ENCODE data around the gene TNFRSF1B.

DNA sequence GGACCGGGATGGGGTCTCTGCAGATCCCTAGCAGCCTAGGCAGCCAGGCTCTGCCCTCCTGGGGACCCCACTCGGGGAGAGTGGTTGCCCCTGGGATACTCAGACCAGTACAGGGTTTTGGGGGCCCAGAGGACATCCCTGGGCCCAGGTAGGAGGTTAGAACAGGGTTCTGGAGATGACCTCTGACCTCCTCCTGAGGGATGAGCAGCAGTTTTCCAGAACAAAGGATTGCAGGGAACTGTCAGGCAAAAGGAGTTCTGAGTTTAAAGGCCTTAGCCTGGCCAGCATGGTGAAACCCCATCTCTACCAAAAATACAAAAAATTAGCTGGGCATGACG is 42.7 kb downstream of the TNFRSF1B start:
- no peak for TF ChIP-seq BHLHE40 (IDR thresholded peaks at IDR 0.05; ENCODE audit: borderline replicate concordance)
- no peak for TF ChIP-seq ELF4 (IDR thresholded peaks at IDR 0.05)
